Tibial nerve (tissue), 3 donors: ENCODE measurements around the gene IL17C.

Experiments
- POLR2A ChIP-seq, 2 donors: fragments of 450-650 bp; IDR thresholded peaks; one replicate each; pipeline ENCODE4 v1.6.1; 2017; ENCODE audit warnings: antibody characterized with exemption in 2 of 2, mild to moderate bottlenecking in 2 of 2, moderate library complexity in 2 of 2
- TF ChIP-seq, protein P1 (sequence below), 5 experiments: fragments of 200-600 bp in 3 of 5; fragments of 450-650 bp in 2 of 5; sonication (generic) in 3 of 5; IDR thresholded peaks; one replicate each; pipeline ENCODE4 v1.5.1; 2016 to 2019; ENCODE audit warnings: antibody characterized with exemption in 5 of 5, mild to moderate bottlenecking in 3 of 5, moderate library complexity in 2 of 5

GRCh38 chr16:88599825-88600538 is 38.4 kb upstream of the IL17C start:
- TF ChIP-seq, protein P1, sequence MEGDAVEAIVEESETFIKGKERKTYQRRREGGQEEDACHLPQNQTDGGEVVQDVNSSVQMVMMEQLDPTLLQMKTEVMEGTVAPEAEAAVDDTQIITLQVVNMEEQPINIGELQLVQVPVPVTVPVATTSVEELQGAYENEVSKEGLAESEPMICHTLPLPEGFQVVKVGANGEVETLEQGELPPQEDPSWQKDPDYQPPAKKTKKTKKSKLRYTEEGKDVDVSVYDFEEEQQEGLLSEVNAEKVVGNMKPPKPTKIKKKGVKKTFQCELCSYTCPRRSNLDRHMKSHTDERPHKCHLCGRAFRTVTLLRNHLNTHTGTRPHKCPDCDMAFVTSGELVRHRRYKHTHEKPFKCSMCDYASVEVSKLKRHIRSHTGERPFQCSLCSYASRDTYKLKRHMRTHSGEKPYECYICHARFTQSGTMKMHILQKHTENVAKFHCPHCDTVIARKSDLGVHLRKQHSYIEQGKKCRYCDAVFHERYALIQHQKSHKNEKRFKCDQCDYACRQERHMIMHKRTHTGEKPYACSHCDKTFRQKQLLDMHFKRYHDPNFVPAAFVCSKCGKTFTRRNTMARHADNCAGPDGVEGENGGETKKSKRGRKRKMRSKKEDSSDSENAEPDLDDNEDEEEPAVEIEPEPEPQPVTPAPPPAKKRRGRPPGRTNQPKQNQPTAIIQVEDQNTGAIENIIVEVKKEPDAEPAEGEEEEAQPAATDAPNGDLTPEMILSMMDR (IDR thresholded peaks at IDR 0.05), result no peak
- TF ChIP-seq POLR2A (IDR thresholded peaks at IDR 0.05), result no peak
